Stimulated activated CD4-positive, alpha-beta T cell treated with anti-CD3 and anti-CD28 coated beads, Interleukin-2, amount 100 ng/mL, for 4 hours (primary cell): ENCODE results near the gene NR1H4.
"Not testable (repeated sequence)": the region's sequence is repeated elsewhere in the genome, so short reads cannot be mapped to it uniquely, and the experiment has no call there.

ENCODE experiments used
- DNase-seq: peaks from one replicate; pipeline ENCODE4 v3.0.0-alpha.2; 2020; ENCODE audit warnings: low read depth

Gene NR1H4

GRCh38 chr12:100473050-100473715, 483 bp upstream of the NR1H4 start:
- no peak for DNase-seq

DNA sequence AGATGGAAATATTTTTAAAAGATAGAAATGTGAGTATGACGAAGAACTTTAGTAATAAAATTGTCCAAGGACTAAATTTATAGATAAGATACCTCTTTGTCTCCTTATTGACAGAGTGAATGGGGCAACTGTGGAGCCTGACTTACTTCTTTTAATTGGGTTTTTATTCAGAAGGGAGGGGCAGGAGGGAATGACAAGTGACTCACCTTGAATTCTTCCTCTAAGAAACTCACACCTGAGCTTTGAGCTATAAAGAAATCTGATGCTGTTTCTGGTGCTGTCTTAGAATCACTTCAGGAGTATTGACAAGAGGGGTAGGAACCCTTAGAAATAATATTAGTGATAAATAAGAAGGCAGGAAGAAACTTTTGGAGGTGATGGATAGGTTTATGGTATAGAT, 951 bp downstream of the NR1H4 start:
- no peak for DNase-seq

GRCh38 chr12:100476013-100476751, 2.5 kb downstream of the NR1H4 start:
- no peak for DNase-seq

DNA sequence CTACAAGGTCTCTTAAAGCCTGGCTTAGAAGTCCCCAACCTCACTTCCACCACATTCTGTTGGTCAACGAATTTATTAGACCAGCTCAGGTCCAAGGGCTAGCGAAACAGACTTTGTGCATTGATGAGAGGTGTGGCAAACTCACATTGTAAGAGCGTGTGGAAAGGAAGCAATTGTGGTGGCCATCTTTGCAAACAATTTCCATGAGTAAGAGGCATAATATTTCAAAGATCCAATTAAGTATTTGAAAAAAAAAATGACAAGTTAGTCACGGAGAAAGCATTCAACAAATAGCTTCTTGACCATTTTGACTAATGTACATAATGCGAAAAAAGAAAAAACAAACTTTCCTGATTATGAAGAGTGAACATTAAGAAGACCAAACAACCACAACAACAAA, 7.4 kb downstream of the NR1H4 start:
- no peak for DNase-seq

GRCh38 chr12:100484183-100484886, 10.7 kb downstream of the NR1H4 start:
- no peak for DNase-seq

- DNase-seq, result no peak
Observed at GRCh38 chr12:100484891-100485471, 11.3 kb downstream of the NR1H4 start.

DNA sequence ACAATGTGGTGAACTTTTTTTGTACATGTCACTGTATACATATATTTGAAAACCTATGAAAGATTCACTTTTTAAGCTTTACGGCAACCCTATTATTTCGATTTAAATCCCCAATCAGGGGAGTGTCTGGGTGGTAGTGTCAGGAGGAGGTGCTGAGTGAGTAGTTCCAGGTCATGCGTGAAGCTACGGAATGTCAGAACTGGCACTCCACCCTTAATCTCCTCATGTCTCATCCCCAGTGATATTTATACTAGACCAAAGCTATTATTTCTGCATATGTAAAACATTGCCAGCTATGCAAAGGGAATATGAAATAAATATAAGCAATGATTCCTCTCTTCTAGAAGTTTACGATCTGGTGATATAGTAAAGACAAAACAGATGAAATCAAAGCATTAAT, 12.3 kb downstream of the NR1H4 start:
- DNase-seq, result no peak

DNA sequence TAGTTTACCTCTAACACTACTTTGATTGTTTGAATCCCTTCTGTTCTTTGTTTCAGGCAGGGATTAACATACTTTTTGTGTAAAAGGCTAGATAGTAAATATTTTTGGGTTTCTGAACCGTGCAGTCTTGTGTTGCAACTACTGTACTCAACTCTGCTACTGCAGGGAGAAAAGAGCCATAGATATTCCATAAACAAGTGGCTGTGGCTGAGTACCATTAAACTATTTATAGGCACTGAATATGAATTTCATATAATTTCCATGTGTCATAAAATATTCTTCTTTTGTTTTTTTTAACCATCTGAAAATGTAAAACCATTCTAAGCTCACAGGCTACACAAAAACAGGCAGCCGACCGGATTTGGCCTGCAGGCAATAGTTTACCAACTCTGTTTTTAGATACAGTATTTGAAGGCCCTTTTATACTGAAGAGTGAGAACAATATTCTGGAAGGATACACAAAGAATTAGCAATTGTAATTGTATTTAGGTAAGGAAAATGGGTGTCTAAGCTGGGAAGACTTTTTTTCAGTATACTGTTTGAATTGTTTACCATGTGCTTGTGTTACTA, 15.7 kb downstream of the NR1H4 start:
- no peak for DNase-seq

- DNase-seq, result no peak
Observed at GRCh38 chr12:100490056-100490455, 16.4 kb downstream of the NR1H4 start.

DNA sequence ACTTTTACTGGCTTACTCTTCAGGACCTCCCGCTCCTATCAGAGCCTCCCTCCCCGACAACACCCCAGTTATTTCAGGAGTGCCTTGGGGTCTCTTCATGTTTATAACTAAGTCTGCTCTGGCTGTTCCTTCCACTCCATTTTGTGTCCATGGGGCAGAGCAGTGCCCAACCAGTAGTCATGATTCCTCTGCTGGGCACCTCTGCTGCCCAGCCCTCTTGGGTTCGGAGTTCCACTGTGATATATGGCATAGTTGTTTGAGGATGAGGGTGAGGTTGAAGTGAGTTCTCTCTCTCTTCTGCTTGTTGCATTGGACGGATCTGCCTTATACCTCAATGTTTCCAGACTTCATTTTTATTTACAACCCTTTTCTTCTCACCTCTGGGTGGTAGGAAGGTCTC, 17.4 kb downstream of the NR1H4 start:
- DNase-seq, result no peak

GRCh38 chr12:100493396-100494012, 19.8 kb downstream of the NR1H4 start:
- DNase-seq, result no peak

GRCh38 chr12:100494026-100494425, 20.4 kb downstream of the NR1H4 start:
- DNase-seq, result no peak

GRCh38 chr12:100494538-100494937, 20.9 kb downstream of the NR1H4 start:
- DNase-seq, result no peak

GRCh38 chr12:100497105-100497795, 23.6 kb downstream of the NR1H4 start:
- DNase-seq, result no peak

GRCh38 chr12:100498141-100498540, 24.5 kb downstream of the NR1H4 start:
- no peak for DNase-seq

DNA sequence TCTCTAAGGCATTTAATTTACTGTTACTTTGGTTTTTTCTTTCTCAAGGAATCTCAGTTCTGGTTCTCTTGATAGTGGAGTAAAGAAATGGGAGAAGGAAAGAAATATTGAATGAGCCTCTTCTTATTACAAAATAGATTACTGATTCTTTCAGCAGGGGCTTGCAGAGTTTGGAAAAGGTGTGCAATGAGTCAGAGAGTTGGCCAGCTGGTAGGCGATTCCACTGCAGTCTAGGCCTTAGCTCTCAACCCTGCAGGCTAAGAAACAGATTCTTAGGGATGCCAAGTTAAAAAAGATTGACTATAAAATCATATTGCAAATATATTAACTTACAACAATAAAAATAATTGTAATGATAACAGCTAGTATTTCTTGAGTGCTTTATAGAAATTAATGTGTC, 25.8 kb downstream of the NR1H4 start:
- no peak for DNase-seq

GRCh38 chr12:100502718-100503117, 29.1 kb downstream of the NR1H4 start:
- not testable (repeated sequence) for DNase-seq

- no peak for DNase-seq
Observed at GRCh38 chr12:100503228-100503628, 29.6 kb downstream of the NR1H4 start.

GRCh38 chr12:100504804-100505203, 31.1 kb downstream of the NR1H4 start:
- DNase-seq, result no peak

GRCh38 chr12:100508751-100509150, 35.1 kb downstream of the NR1H4 start:
- no peak for DNase-seq

GRCh38 chr12:100512692-100513091, 39.0 kb downstream of the NR1H4 start:
- DNase-seq, result no peak
